SK-N-SH (cell line): ENCODE data around the gene MLANA.

ENCODE experiments used
- GABPA ChIP-seq: IDR thresholded peaks from 2 replicates; pipeline ENCODE4 v1.4.0; 2012; ENCODE audit warnings: low read depth, mild to moderate bottlenecking
- MEF2A ChIP-seq: IDR thresholded peaks from 2 replicates; pipeline ENCODE4 v1.4.0; 2012; ENCODE audit warnings: low read depth, borderline replicate concordance
- TF ChIP-seq, protein P1 (sequence below): fragments of 200-600 bp; sonication (generic); IDR thresholded peaks from 2 replicates; pipeline ENCODE4 v1.6.1; 2017; ENCODE audit warnings: antibody characterized with exemption, mild to moderate bottlenecking, moderate library complexity

GRCh38 chr9:5858833-5859232 lies 31.9 kb upstream of the MLANA start:
- TF ChIP-seq MEF2A: no peak
- TF ChIP-seq, protein P1, sequence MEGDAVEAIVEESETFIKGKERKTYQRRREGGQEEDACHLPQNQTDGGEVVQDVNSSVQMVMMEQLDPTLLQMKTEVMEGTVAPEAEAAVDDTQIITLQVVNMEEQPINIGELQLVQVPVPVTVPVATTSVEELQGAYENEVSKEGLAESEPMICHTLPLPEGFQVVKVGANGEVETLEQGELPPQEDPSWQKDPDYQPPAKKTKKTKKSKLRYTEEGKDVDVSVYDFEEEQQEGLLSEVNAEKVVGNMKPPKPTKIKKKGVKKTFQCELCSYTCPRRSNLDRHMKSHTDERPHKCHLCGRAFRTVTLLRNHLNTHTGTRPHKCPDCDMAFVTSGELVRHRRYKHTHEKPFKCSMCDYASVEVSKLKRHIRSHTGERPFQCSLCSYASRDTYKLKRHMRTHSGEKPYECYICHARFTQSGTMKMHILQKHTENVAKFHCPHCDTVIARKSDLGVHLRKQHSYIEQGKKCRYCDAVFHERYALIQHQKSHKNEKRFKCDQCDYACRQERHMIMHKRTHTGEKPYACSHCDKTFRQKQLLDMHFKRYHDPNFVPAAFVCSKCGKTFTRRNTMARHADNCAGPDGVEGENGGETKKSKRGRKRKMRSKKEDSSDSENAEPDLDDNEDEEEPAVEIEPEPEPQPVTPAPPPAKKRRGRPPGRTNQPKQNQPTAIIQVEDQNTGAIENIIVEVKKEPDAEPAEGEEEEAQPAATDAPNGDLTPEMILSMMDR: no peak
- TF ChIP-seq GABPA: no peak
